ENCODE measurements around the gene MYL12A. TPM values are rescaled to one million over a fixed set of nuclear protein-coding genes. Genes with fewer than 3 reads are reported as not detected.

Gene MYL12A
- total RNA-seq = 728 and 754 TPM in 2 replicates

DNA sequence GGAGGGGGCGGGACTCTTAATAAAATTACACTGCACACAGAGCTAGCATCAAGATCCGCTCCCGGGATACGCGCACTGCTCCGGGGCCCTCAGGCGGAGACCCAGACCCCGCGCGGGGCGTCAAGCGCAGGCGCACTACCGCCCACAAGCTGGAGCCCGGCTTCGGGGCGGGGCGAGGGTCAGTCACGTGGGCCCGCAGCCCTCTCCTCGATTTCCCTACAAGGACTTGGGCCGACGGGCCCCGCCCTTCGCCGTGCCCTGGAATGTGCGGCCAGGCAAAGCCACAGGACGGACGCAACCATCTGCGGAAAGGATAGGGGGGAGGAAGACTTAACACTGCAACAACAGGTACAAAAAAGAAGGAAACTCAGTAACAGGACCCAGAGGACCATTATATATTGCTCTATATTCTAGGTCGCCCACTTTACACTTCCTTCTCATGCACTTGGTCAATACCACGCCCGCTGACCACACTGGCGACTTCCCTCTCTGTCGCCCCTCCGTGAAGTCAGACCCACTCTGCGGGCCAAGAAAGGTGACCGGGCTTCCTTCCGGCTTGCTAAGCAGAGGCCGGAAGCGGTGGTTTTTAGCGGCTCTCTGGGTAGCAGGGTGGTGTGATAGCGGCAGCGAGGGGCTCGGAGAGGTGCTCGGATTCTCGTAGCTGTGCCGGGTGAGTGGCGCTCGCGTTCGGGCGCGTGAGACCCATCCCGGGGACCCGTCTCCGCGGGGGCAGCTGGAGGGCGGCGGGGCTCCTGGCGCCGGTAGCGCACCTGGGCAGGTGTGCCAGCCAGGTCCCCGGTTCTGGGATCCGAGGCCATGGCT lies at the start of gene MYL12A:
Gene MYL12A (plus strand): TSS at position 562 of the 822 bp plus-strand sequence. CDS start 5,447 bp downstream, outside the sequence.

DNA sequence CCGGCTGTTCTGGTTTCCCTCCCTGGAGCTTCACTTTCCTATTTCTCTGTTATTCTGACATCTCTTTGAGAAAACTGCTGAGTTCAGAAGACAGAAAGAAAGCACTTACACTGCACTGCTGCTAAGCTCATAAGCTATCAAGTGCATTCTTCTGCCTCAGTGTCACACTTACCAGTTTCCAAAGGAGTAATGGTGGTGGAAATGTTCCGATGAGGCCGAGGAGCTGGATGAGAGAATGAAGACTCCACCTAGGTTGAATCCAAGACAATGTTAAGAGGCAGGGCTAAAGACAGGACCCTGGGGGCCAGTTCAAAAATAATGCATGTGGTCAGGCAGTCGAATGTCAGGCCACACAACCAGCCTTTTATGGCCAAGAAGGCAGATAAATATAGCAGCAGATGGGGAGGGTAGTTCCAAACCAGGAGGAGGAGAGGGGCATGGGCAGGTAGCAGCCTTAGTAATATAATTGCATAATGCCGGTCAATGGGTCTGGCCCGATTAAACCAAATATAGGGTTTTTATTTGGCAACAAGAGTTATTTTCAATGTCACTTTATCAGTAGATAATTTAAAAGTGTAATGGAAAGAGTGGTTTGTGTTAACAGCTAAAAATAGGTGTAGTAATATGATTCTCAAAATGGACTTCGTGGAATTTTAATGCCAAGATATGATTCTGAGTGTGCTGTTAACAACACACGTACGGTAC lies 27.8 kb upstream of the MYL12A start, which contains the start of gene MYOM1:
Gene MYOM1 (minus strand): TSS at position 338 of the 705 bp plus-strand sequence. CDS start 4,745 bp downstream, outside the sequence.

DNA sequence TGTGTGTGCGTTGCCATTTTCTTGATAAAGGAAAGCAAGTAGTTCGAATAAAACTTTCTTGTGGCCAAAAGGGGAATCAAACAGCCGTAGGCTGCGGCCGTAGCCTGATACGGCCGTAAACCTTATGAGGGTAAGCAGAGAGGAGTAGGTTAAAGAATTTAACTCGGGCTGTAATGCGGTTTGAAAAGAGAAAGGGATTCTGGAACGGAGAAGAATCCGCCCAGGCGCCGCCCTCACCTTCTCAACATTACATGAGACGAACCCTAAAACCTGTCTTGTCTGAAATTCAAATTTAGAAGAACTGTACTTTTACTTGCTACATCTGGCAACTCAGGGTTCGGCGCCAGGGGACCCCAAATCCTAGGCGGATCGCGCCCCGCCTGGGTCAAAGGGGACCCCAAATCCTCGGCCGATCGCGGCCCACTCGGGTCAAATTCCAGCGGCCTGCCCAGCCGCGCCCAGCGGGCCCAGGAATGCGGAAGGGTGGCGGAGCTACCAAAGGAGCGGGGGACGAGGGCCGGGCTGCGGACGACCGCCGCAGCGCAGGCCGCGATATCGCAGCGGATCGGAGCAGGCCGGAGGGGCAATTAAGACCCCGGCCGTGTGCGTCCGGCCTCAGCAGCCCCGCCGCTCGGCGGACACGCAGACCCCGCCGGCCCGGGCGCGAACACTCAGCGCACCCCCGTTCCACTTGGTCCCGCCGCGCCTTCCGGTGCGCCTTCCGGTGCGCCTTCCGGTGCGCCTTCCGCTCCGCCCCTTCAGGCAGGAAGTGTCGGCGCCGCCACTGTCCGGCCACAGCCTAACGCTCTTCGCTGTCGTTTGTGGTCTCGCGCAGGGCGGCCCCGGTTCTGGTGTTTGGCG lies 14.0 kb downstream of the MYL12A start, which contains the start of gene MYL12B:
Gene MYL12B (plus strand): TSS at position 761 of the 861 bp plus-strand sequence. CDS start 10,766 bp downstream, outside the sequence.

Other genes with a start within 250 kb of the MYL12A start
- 17.3 and 17.8 TPM in 2 replicates for gene LPIN2, start 234.7 kb upstream of the MYL12A start, total RNA-seq
- gene MYOM1, start 27.8 kb upstream of the MYL12A start, total RNA-seq = 0.95 and 1.7 TPM in 2 replicates
- 398 and 421 TPM in 2 replicates for gene MYL12B, start 14.3 kb downstream of the MYL12A start, total RNA-seq
- 74.7 and 80.4 TPM in 2 replicates for gene TGIF1, start 202.4 kb downstream of the MYL12A start, total RNA-seq